Vagina (tissue), 2 donors: Measurements from ENCODE around the gene AHI1.

Experiments used
- POLR2A ChIP-seq, 2 donors: fragments of 450-650 bp; IDR thresholded peaks; one replicate each; pipeline ENCODE4 v1.6.1; 2017; ENCODE audit warnings: antibody characterized with exemption in 2 of 2, mild to moderate bottlenecking in 2 of 2, moderate library complexity in 2 of 2
- TF ChIP-seq, protein P1 (sequence below), 3 experiments: fragments of 450-650 bp in 2 of 3; fragments of 200-600 bp in 1 of 3; sonication (generic) in 1 of 3; IDR thresholded peaks; one replicate each; pipeline ENCODE4 v1.5.1; 2017 to 2019; ENCODE audit warnings: antibody characterized with exemption in 3 of 3, mild to moderate bottlenecking in 2 of 3, moderate library complexity in 2 of 3

DNA sequence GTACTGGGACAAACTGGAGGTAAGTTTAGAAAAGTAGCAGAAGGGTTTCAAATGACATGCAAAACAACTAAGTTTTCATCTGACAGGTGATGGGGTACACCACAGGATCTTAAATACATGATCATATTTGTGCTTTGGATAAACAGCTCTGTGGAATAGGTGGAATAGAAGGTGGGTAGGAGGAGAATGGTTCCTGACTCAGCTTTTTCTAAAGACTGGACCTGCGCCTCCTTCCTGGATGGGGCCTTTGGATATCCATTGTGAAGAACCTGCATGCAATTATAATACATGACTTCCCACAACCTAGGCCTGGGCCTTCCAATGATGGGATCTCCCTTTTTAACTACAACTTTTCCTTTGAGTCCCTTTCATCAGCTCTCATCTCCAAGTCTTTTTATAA is 145.9 kb downstream of the AHI1 start:
- TF ChIP-seq, protein P1, sequence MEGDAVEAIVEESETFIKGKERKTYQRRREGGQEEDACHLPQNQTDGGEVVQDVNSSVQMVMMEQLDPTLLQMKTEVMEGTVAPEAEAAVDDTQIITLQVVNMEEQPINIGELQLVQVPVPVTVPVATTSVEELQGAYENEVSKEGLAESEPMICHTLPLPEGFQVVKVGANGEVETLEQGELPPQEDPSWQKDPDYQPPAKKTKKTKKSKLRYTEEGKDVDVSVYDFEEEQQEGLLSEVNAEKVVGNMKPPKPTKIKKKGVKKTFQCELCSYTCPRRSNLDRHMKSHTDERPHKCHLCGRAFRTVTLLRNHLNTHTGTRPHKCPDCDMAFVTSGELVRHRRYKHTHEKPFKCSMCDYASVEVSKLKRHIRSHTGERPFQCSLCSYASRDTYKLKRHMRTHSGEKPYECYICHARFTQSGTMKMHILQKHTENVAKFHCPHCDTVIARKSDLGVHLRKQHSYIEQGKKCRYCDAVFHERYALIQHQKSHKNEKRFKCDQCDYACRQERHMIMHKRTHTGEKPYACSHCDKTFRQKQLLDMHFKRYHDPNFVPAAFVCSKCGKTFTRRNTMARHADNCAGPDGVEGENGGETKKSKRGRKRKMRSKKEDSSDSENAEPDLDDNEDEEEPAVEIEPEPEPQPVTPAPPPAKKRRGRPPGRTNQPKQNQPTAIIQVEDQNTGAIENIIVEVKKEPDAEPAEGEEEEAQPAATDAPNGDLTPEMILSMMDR (IDR thresholded peaks at IDR 0.05): no peak
- TF ChIP-seq POLR2A (IDR thresholded peaks at IDR 0.05): no peak
